Upper lobe of left lung (tissue), 4 donors: ENCODE measurements around the gene TREX2.

ENCODE experiments used
- CTCF ChIP-seq, 6 experiments: fragments of 450-650 bp in 4 of 6; fragments of 200-600 bp in 2 of 6; sonication (generic) in 2 of 6; IDR thresholded peaks; one replicate each; pipeline ENCODE4 v1.5.1; 2016 to 2019; ENCODE audit warnings: antibody characterized with exemption in 6 of 6
- EP300 ChIP-seq, 4 donors: sonication (generic); formaldehyde crosslinking; IDR thresholded peaks; one replicate each; pipeline ENCODE4 v1.5.1; 2017; ENCODE audit warnings: antibody characterized with exemption in 4 of 4, control low read depth in 2 of 4
- POLR2A ChIP-seq, 4 donors: fragments of 450-650 bp; IDR thresholded peaks; one replicate each; pipeline ENCODE4 v1.5.1; 2016 to 2017; ENCODE audit warnings: antibody characterized with exemption in 4 of 4, mild to moderate bottlenecking in 2 of 4

GRCh38 chrX:153443476-153444332 lies 2.2 kb downstream of the TREX2 start:
- no peak for TF ChIP-seq CTCF (IDR thresholded peaks at IDR 0.05)
- no peak for TF ChIP-seq EP300 (IDR thresholded peaks at IDR 0.05)
- no peak for TF ChIP-seq POLR2A (IDR thresholded peaks at IDR 0.05)
